HepG2 (cell line): Measurements from ENCODE around the gene PSD. TPM values are rescaled to one million over a fixed set of nuclear protein-coding genes. Genes with fewer than 3 reads are reported as not detected.
A peak's percentile ranks its signal among the peaks of the same experiment; 100 is the strongest.

Source experiments
- ATF1 ChIP-seq: IDR thresholded peaks from 2 replicates; pipeline ENCODE4 v1.6.1; 2016; ENCODE audit warnings: mild to moderate bottlenecking, control low read depth
- CCDC6 ChIP-seq: sonication (generic); formaldehyde crosslinking; IDR thresholded peaks from 2 replicates; pipeline ENCODE4 v1.8.1; 2022; ENCODE audit warnings: mild to moderate bottlenecking, missing genetic modification reagents, moderate library complexity
- CENPBD1 ChIP-seq: sonication (generic); formaldehyde crosslinking; IDR thresholded peaks from 2 replicates; pipeline ENCODE4 v1.8.0; 2022; ENCODE audit warnings: missing genetic modification reagents, low read depth, mild to moderate bottlenecking, borderline replicate concordance
- KDM5A ChIP-seq: fragments of 200-600 bp; sonication (generic); IDR thresholded peaks from 2 replicates; pipeline ENCODE4 v1.7.0; 2018; ENCODE audit warnings: antibody characterized with exemption, mild to moderate bottlenecking, low read length, borderline replicate concordance
- MAFK ChIP-seq, 2 experiments: IDR thresholded peaks in 1 of 2; conservative IDR thresholded peaks in 1 of 2; 2 replicates each; pipeline ENCODE4 v1.6.1; 2011; ENCODE audit warnings: improper control_type of control experiment in 2 of 2, low read length in 2 of 2
- MIER2 ChIP-seq: IDR thresholded peaks from 2 replicates; pipeline ENCODE4 v1.6.1; 2016; ENCODE audit warnings: missing biosample characterization, missing genetic modification reagents
- NR3C1 ChIP-seq: sonication (generic); formaldehyde crosslinking; IDR thresholded peaks from 2 replicates; pipeline ENCODE4 v1.4.0; 2020; ENCODE audit warnings: missing genetic modification reagents
- RARA ChIP-seq: IDR thresholded peaks from 2 replicates; pipeline ENCODE4 v1.6.1; 2016; ENCODE audit warnings: missing genetic modification reagents, missing compliant biosample characterization
- REXO4 ChIP-seq: sonication (generic); formaldehyde crosslinking; IDR thresholded peaks from 2 replicates; pipeline ENCODE4 v1.8.0; 2022; ENCODE audit warnings: missing genetic modification reagents, mild to moderate bottlenecking, borderline replicate concordance
- SALL1 ChIP-seq: sonication (generic); formaldehyde crosslinking; IDR thresholded peaks from 2 replicates; pipeline ENCODE4 v1.8.0; 2022; ENCODE audit warnings: mild to moderate bottlenecking, missing genetic modification reagents
- SMAD9 ChIP-seq: sonication (generic); formaldehyde crosslinking; IDR thresholded peaks from 2 replicates; pipeline ENCODE4 v1.5.1; 2020; ENCODE audit warnings: mild to moderate bottlenecking, missing genetic modification reagents
- SNRNP70 ChIP-seq: fragments of 200-400 bp; formaldehyde crosslinking; IDR thresholded peaks from 2 replicates; pipeline ENCODE4 v1.6.1; 2017; ENCODE audit warnings: mild to moderate bottlenecking, low read depth, low read length, moderate library complexity
- SP2 ChIP-seq: sonication (generic); formaldehyde crosslinking; IDR thresholded peaks from 2 replicates; pipeline ENCODE4 v1.5.1; 2020; ENCODE audit warnings: mild to moderate bottlenecking, missing genetic modification reagents
- STAT5B ChIP-seq: sonication (generic); formaldehyde crosslinking; IDR thresholded peaks from 2 replicates; pipeline ENCODE4 v1.4.0; 2020; ENCODE audit warnings: missing genetic modification reagents
- STAT6 ChIP-seq: sonication (generic); formaldehyde crosslinking; IDR thresholded peaks from 2 replicates; pipeline ENCODE4 v1.4.0; 2020; ENCODE audit warnings: missing genetic modification reagents, mild to moderate bottlenecking, borderline replicate concordance
- ZNF225 ChIP-seq: sonication (generic); formaldehyde crosslinking; IDR thresholded peaks from 2 replicates; pipeline ENCODE4 v1.4.0; 2020; ENCODE audit warnings: mild to moderate bottlenecking, missing genetic modification reagents
- ZNF343 ChIP-seq: sonication (generic); formaldehyde crosslinking; IDR thresholded peaks from 2 replicates; pipeline ENCODE4 v1.4.0; 2020; ENCODE audit warnings: mild to moderate bottlenecking, missing genetic modification reagents
- ZNF547 ChIP-seq: sonication (generic); formaldehyde crosslinking; IDR thresholded peaks from 2 replicates; pipeline ENCODE4 v1.5.1; 2020; ENCODE audit warnings: mild to moderate bottlenecking, missing genetic modification reagents
- polyA plus RNA-seq, 8 experiments: library from polyadenylated mRNA; depleted of rRNA in 3 of 8; stranded (reverse) in 7 of 8; unstranded in 1 of 8; fragments of >200 nt; fragmentation: Illumina TruSeq in 4 of 8; extraction: Trizol in 4 of 8; gene quantifications; 2 replicates each; pipeline versions ENCODE4 v1.2.1 to v1.2.3, GENCODE V29; 2011 to 2016; ENCODE audit warnings: low read depth in 4 of 8, missing spikeins in 1 of 8, mixed read lengths in 1 of 8; ENCODE audit not compliant: insufficient read depth in 1 of 8
- total RNA-seq, 5 experiments: library from RNA; depleted of rRNA; stranded (reverse); fragments of >200 nt; fragmentation: Illumina TruSeq; extraction: Trizol; gene quantifications; 2 replicates each; pipeline ENCODE4 v1.2.3, GENCODE V29; 2016; ENCODE audit warnings: low read depth in 1 of 5
- TF ChIP-seq, protein P1 (sequence below): sonication (generic); formaldehyde crosslinking; IDR thresholded peaks from 2 replicates; pipeline ENCODE4 v1.4.0; 2020; ENCODE audit warnings: missing genetic modification reagents
- TF ChIP-seq, protein P2 (sequence below): sonication (generic); formaldehyde crosslinking; IDR thresholded peaks from 2 replicates; pipeline ENCODE4 v1.5.1; 2020; ENCODE audit warnings: missing genetic modification reagents, mild to moderate bottlenecking, borderline replicate concordance
- TF ChIP-seq, protein P3 (sequence below): IDR thresholded peaks from 2 replicates; pipeline ENCODE4 v1.6.1; 2016; ENCODE audit warnings: missing biosample characterization, missing genetic modification reagents, low read depth

Gene PSD
- total and polyA plus RNA-seq, 2 of the 13 experiments (the other 11 are each of a cell fraction or from before 2014, with no cell fraction given) = 0.35 to 0.58 TPM

GRCh38 chr10:102422545-102423129 is 4.1 kb upstream of the PSD start (continued):
- no peak for TF ChIP-seq STAT6 (CRISPR knock-in tag)
- TF ChIP-seq RARA = peak; percentile 66; the same call in 1 of the 2 replicates
- peak; percentile 90 for TF ChIP-seq SALL1
- no peak for TF ChIP-seq NR3C1 (CRISPR knock-in tag)
- no peak for TF ChIP-seq KDM5A
- no peak for TF ChIP-seq MAFK (conservative IDR thresholded peaks at IDR 0.05 in 1 of 2, IDR thresholded peaks at IDR 0.05 in 1 of 2; ENCODE audit: low read length in 2 of 2)
- no peak for TF ChIP-seq SMAD9 (CRISPR knock-in tag)
- no peak for TF ChIP-seq STAT5B (CRISPR knock-in tag)
- TF ChIP-seq, protein P1, sequence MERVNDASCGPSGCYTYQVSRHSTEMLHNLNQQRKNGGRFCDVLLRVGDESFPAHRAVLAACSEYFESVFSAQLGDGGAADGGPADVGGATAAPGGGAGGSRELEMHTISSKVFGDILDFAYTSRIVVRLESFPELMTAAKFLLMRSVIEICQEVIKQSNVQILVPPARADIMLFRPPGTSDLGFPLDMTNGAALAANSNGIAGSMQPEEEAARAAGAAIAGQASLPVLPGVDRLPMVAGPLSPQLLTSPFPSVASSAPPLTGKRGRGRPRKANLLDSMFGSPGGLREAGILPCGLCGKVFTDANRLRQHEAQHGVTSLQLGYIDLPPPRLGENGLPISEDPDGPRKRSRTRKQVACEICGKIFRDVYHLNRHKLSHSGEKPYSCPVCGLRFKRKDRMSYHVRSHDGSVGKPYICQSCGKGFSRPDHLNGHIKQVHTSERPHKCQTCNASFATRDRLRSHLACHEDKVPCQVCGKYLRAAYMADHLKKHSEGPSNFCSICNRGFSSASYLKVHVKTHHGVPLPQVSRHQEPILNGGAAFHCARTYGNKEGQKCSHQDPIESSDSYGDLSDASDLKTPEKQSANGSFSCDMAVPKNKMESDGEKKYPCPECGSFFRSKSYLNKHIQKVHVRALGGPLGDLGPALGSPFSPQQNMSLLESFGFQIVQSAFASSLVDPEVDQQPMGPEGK = peak; percentile 78
- TF ChIP-seq ATF1 (CRISPR knock-in tag) = no peak
- peak; percentile 89 for TF ChIP-seq CCDC6 (CRISPR knock-in tag)
- TF ChIP-seq REXO4 (CRISPR knock-in tag) = no peak
- TF ChIP-seq SP2 (CRISPR knock-in tag) = no peak; the same call in 1 of the 2 replicates
- TF ChIP-seq ZNF343 (CRISPR knock-in tag) = peak; percentile 93
- TF ChIP-seq ZNF547 = peak; percentile 80; the same call in 1 of the 2 replicates
- TF ChIP-seq, protein P2, sequence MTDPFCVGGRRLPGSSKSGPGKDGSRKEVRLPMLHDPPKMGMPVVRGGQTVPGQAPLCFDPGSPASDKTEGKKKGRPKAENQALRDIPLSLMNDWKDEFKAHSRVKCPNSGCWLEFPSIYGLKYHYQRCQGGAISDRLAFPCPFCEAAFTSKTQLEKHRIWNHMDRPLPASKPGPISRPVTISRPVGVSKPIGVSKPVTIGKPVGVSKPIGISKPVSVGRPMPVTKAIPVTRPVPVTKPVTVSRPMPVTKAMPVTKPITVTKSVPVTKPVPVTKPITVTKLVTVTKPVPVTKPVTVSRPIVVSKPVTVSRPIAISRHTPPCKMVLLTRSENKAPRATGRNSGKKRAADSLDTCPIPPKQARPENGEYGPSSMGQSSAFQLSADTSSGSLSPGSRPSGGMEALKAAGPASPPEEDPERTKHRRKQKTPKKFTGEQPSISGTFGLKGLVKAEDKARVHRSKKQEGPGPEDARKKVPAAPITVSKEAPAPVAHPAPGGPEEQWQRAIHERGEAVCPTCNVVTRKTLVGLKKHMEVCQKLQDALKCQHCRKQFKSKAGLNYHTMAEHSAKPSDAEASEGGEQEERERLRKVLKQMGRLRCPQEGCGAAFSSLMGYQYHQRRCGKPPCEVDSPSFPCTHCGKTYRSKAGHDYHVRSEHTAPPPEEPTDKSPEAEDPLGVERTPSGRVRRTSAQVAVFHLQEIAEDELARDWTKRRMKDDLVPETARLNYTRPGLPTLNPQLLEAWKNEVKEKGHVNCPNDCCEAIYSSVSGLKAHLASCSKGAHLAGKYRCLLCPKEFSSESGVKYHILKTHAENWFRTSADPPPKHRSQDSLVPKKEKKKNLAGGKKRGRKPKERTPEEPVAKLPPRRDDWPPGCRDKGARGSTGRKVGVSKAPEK (CRISPR knock-in tag) = peak; percentile 60; the same call in 1 of the 2 replicates
- no peak; the same call in 1 of the 2 replicates for TF ChIP-seq CENPBD1 (CRISPR knock-in tag)
- TF ChIP-seq SNRNP70 = no peak
- TF ChIP-seq, protein P3, sequence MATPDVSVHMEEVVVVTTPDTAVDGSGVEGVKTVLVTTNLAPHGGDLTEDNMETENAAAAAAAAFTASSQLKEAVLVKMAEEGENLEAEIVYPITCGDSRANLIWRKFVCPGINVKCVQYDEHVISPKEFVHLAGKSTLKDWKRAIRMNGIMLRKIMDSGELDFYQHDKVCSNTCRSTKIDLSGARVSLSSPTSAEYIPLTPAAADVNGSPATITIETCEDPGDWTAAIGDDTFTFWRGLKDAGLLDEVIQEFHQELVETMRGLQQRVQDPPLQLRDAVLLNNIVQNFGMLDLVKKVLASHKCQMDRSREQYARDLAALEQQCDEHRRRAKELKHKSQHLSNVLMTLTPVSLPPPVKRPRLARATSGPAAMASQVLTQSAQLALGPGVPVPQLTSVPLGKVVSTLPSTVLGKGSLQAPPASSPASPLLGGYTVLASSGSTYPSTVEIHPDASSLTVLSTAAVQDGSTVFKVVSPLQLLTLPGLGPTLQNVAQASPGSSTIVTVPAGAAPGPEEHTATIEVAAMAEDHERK (CRISPR knock-in tag) = 0 out of 2 replicates have a peak, but pooled peaks have one; percentile 51
- TF ChIP-seq MIER2 (CRISPR knock-in tag) = peak; percentile 90
- TF ChIP-seq ZNF225 (CRISPR knock-in tag) = no peak
